PC-3 (cell line): ENCODE data around the gene SLC44A2.

ENCODE experiments used
- EZH2 ChIP-seq: fragments of 300-600 bp; sonication (generic); IDR thresholded peaks from one replicate; pipeline ENCODE4 v1.6.1; 2017; ENCODE audit warnings: antibody characterized with exemption, mild to moderate bottlenecking, low read length; ENCODE audit not compliant: unreplicated experiment
- TF ChIP-seq, protein P1 (sequence below): fragments of 300-600 bp; sonication (generic); conservative IDR thresholded peaks from 2 replicates; pipeline ENCODE4 v1.5.1; 2017; ENCODE audit warnings: antibody characterized with exemption, low read depth, mild to moderate bottlenecking, low read length

GRCh38 chr19:10641248-10641647 lies 15.9 kb downstream of the SLC44A2 start:
- TF ChIP-seq, protein P1, sequence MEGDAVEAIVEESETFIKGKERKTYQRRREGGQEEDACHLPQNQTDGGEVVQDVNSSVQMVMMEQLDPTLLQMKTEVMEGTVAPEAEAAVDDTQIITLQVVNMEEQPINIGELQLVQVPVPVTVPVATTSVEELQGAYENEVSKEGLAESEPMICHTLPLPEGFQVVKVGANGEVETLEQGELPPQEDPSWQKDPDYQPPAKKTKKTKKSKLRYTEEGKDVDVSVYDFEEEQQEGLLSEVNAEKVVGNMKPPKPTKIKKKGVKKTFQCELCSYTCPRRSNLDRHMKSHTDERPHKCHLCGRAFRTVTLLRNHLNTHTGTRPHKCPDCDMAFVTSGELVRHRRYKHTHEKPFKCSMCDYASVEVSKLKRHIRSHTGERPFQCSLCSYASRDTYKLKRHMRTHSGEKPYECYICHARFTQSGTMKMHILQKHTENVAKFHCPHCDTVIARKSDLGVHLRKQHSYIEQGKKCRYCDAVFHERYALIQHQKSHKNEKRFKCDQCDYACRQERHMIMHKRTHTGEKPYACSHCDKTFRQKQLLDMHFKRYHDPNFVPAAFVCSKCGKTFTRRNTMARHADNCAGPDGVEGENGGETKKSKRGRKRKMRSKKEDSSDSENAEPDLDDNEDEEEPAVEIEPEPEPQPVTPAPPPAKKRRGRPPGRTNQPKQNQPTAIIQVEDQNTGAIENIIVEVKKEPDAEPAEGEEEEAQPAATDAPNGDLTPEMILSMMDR, result no peak
- no peak for TF ChIP-seq EZH2
